GM18909 (cell line): Measurements from ENCODE around the gene GABARAP.

Experiments
- ATAC-seq: cut with Tn5 transposase; IDR thresholded peaks from one replicate; pipeline ENCODE4 v1.9.1; 2021; ENCODE audit warnings: mild to moderate bottlenecking; ENCODE audit not compliant: unreplicated experiment, poor library complexity

Gene GABARAP

DNA sequence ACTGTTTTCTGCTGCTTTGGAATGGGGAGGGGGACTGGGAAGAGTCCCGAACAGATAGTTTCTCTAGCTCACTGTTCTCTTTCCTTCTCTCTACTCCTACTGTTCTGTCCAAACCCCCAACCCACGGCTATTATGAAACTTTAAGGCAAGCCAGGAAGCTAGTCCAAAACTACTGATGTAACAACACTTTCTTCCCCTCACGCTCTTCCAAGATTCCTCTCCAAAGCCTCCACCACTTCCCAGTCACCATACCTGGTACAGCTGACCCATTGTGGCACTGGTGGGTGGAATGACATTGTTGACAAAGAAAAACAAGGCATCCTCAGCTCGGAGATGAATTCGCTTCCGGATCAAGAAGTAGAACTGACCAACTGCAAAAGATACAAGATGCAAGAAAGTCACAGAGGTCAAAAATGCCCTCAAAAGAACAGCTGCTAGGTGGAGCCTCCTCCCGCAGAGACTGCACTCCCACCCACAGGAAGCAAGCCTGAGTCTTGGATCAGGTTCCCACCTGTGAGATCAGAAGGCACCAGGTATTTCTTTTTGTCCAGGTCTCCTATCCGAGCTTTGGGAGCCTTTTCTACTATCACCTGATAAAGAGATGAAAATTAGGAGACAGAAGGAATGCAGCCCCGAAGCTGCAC lies 1.0 kb downstream of the GABARAP start:
- ATAC-seq = no peak

DNA sequence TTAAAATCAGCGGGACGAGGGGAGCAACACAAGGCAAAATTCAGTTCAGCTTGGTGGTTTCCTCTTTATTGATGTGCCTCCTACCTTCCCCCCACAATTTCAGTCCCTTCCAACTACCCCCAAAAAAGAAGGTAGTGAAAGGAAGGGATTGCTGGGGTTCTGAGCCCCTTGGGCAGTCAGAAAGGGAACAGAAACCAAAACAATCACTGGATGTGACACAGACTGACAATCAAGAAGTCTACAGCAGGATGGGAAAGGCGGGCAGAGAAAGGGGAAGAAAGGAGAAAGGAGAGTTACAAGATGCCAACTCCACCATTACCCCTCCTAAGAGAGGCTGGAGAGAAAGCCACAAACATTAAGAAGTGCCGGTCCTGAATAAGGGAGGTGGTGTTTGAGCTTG lies 1.9 kb downstream of the GABARAP start:
- ATAC-seq = no peak

DNA sequence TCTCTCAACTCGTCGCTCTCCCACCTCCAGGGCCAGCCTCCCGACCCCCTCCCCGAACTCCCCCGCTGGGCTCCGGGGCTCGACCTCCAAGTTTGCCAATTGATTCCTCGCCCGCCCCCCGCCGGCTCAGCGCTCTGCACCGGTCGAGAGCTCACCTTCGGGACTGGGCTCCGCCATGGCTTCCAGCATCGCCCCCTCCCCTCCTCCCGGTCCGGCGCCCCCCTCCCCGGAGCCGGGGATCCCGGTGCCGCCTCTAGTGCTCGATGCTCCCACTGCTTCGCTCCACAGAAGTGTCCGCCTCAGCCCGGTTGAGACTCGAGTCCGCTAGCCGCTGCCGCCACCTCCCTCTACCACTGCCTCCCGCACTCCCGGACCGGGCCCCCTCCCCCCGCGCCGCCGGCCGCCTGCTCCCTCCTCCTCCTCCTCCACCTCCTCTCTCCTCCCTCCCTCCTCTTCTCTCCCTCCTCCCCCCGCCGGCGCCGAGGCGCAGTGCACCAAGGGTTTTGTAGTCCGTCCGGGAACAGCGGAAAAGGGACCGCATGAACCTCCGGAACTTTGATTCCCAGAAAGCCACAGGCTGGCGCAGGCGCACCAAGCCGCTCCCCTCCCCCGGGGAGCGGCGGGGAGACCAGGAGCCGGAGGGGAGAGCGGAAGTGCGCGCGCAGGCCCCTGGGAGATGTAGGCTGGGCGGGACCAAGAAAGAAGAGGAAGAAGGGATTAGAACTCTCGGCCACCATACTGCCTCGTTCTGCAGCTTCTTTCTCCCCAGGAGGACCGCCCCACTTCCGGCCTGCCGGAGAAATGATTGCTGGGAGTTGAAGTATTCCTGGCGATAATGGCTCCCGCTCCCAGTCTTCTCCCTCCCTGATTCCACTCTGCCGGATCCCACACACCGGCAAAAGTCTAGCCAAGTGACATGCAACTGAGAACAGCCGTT lies 2.9 kb downstream of the GABARAP start, which contains the start of gene PHF23:
TSS of gene PHF23 (minus strand) at position 367 of the 937 bp plus-strand sequence. CDS start at position 189, 178 bp downstream.
- peak; percentile 46 for ATAC-seq

DNA sequence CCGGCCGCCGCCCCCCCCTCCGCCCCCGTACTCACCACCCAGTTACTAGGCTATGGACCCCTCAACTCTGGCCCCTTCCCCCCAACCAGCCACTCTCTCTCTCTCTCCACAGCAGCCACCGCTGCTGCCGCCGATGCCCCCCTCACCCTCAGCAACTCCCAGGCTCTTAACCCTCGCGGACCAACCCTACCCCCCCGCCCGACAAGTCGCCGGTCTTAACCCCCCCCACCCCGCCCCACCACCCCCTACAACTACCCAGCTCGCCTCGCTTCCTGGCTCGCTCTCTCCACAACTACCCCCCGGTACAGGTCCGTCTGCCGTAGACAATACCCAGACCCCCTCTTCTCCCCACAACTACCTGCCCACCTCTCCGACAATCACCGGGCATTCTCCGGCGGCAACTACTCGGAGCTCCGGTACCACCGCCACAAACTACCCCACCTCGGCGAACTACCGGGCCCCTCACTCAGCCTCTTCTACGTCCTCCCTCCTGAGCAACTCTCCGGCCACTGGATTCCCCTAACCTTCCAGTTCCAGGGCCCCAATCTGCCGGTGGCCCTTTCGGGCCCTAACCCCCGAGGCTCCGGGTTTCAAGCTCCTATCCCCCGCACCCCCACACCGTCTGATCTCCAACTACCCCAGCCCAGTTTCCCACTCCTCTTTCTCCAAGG lies 3.7 kb downstream of the GABARAP start:
- no peak for ATAC-seq

DNA sequence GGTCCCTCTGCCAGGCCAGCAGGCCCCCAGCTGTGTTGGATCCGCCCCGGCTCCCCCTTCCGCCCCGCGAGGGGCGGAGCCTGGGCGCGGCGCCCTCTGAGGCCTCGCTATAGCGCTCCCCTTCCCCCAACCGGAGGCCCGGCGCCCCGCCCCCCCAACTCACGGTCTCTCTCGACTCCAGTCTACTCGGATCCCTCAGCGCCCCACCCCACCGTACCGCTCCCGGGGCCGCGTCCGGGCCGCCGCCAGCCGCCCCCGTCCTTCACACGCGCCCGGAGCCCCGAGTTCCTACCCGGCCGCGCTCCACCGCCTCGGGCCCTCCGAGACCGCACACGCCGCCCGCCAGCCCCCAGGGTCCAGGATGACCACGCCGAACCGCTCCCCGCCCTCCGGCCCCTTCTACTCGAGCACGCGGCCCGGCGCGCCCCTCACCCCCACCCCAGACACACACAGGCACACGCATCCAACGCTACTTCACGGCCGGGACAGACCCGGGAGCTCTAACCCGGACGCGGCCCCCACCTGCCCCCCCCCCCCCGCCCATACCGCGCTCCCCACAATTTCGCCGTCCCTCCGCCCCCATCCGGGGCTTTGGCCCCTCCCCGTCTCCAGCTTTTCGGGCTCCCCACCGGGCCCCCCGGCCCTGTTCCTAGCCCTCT lies 4.4 kb downstream of the GABARAP start:
- no peak for ATAC-seq

DNA sequence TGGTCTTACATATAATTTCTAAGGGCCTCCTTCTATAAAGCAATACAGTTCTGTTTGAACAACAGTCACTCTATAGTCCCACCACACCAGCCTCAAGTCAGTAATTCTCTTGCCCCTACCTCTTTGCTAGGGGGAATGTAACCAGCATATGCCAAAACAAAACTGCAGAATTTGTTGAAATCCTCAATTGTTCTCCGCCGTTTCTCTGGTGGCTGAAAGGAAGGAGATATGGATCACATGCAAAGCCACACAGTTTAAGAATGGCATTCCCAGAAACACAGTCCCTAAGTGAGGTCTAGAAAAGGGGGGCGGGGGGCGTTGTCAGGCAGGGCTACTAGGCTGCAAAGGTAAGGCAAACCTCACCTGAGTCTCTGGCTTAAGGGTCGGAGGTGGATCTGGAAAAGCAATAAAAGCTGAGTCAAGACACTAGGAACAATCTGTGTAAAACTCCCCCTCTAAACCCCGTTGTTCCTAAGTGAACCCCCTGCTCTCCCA lies 4.9 kb downstream of the GABARAP start:
- ATAC-seq = no peak

DNA sequence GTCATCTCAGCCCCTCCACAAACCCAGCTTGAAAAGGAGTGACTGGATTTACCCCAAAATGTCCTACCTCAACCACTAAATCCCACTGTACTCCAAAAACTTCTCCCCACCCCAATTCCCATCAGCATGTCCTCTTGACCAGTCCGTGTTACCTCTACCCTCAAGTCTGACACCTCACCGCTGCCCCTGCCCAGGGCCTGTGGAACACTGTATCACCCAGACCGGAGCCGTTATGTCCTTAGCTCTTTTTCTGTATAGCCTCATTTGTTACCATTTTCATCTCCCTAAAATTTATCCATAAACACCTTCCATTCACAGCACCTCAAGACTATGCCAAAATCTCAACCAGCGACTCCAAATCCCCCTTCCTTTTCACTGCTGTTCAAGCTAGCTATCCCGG lies 5.4 kb downstream of the GABARAP start:
- ATAC-seq = no peak

DNA sequence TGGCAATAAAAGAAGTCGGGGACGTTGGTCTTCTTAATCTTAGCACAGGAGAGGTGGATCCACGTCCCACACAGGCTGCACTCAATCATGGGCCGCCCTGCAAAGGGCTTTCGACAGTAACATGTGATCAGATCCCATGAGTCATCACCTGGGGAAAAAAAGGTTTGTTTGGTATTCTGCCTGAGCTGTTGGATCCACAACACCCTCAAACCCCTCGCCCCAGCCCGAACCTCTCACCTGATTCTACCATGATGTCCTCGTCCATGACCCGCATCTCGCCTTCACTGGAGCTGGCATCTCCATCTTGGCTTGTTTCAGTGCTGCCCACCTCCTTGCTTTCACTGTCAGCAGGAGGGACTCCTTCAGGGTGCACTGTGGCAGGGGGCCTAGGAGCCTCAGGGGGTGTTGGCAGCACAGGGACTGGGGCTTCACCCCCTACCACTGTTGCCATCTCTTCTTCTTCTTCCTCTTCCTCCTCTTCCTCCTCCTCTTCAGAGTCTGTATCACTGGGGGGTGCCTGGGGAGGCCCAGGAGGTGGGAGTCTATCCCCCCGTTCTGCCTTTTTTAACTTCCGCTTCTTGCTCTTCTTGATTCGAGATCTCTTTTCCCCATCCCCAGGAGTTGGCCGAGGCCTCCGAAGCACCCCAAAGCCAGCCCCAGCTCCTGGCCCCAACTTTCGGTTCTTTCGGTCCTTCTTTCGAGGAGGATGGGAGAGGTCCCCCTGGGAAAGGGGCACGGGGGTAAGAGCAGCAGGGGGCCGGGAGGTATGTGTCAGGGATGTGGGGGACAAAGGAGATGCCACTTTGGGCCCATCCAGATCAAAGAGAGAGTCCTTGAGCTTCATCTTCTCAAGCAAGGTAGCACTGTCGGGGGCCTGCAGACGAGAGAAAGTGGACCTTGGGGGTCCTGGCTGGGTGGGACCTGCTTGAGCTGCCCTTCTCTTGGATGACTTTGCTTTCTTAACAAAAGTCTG lies 6.3 kb downstream of the GABARAP start:
- ATAC-seq = no peak

DNA sequence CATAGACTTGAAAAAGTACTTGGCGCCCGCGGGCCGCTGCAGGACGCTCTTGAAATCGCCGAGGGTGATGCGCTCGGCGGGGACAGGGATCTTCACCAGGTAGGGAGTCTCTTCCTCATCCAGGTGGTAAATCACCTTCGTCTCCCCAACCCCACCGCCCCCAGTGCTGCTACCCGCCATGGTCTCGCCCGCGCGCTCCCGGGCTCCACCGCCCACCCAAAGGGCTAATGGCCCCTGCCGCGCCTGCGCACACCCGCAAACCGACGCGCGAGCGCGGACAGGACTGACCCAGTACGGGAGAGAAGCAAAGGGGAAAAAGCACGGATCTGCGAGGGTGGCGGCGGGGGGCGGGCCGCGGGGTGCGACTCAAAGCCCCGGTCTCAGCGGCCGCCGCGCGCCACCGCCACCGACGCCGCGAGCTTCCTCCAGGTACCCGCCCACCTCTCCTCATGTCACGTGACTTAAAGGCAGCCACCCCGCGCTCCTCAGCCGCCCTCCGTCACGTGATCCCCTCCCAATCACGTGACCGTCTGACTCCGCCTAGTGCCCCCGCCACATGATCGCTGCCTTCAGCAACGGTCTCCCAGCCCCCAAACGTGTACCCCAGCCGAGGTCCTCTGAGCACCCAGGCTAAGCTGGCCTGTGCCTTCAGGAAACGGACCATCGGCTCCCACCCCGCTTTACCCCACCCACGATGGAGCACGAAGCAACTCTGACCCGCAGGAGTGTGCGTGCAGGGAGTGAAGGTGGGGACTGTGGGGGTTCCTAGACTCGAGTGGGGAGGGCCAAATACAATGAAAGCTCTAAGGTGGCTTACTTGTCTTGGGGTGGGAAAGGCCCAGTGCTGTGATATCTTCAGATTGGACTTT lies 7.9 kb downstream of the GABARAP start, which contains the start of gene DVL2:
TSS of gene DVL2 (minus strand) at position 435 of the 869 bp plus-strand sequence. CDS start at position 180, 255 bp downstream.
- peak; percentile 60 for ATAC-seq

DNA sequence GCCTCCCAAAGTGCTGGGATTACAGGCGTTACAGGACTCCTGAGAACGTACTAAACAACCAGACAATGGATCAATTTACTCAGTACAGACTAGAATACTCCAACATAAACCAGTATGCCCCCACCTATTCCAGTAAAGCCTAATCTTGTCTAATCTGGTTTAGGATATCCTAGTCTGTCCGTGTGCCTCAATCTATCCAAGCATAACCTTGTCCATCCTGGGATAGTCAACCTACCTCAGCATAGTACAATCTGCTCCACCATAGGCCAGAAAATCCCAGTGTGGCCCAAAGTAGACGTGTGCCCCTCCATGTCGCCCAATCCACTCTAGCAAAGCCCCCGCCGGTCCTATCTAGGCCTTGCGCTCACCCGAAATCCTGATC lies 8.6 kb downstream of the GABARAP start:
- no peak for ATAC-seq

DNA sequence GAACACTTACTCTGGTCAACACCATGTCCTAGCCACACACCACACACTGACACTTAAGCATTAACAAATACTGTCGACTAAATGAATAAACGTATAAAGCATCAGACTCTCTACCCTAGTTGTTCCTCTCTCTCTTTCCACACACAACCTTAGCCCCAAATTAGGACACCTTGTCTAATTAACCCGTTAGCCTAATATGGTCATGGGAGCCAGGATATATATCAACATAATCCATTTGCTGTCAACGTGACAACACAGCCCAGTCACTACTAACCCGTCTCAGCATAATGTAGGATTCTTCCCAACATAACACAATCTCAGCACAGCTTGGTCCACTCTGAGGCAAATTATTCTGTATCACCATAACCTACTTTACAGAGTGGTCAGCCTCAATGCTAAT lies 10.1 kb downstream of the GABARAP start:
- ATAC-seq = no peak

DNA sequence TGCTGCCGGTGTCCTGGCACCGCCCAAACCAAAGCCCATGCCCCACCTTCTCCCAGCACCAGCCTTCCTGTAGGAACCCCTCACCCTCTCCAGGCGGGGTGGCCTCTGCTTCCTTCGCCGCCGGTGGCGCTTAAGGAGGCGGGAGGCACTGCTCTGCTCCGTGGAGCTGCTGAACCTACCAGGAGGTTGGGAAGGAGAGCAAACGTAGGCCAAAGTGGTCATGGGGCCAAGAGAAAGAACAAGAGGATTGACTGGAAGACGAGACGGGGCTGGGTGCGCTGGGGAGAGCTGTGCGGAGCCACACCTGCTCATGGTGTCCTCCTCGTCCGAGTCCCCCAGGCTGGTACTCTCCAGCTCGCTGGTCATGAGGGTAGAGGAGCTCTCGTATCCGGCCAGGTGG lies 12.7 kb downstream of the GABARAP start:
- ATAC-seq = no peak

DNA sequence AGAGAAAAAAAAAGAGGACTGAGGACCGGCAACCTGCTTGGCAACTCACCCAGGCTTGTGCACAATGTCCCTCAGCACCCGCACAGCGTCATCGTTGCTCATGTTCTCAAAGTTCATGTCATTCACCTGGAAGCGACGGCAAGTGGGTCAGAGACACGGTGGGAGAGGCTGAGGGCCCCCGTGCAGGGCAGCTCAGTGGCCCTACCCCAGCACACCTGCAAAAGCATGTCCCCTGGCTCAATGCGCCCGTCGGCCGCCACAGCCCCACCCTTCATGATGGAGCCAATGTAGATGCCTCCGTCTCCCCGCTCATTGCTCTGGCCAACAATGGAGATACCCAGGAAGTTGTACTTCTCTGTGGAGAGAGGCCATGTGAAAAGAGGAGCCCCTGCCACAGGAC lies 13.3 kb downstream of the GABARAP start:
- no peak for ATAC-seq

DNA sequence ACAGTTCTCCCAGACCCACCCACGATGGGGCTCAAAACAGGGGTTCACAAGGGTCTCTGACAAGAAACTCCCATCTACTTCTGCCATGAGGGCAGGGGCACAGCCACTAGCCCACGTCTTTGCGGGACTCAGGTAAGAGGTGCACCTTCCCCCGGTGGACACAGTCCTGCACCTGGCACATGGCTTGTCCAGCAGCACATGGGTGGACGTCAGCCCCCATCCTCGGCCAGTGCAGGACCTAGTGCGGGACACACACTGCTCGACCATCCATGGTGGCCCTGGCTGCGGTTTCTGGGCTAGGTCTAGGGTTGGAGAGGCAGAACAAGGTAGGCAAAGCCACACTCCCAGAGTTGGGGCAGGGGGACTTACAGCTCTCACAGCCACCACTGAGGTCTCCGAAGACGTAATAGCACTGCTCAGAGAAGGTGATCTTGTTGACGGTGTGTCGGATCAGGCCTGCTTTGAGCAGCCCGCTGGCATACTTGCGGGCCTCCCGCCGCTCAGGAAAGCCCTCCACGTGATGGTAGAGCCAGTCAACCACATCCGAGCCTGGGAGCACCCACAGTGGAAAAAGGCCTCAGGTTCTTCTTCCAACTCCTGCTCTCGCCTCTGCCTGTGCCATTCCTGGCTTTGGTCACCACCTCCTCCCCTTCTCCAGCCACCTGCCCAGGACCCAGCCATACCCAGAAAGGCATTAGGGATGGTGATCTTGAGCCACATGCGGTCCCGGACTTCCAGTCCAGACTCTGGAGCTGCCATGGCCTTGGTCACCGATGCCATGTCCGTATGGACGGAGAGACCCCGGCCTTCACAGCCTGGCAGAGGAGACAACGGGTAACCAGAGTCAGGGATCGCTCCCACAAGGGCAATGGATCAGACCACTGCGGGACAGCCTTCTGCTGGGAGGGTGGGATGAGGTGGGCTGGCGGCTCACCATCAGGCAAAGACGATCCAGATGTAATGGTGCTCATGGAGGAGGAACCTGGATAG lies 15.2 kb downstream of the GABARAP start:
- ATAC-seq = no peak

DNA sequence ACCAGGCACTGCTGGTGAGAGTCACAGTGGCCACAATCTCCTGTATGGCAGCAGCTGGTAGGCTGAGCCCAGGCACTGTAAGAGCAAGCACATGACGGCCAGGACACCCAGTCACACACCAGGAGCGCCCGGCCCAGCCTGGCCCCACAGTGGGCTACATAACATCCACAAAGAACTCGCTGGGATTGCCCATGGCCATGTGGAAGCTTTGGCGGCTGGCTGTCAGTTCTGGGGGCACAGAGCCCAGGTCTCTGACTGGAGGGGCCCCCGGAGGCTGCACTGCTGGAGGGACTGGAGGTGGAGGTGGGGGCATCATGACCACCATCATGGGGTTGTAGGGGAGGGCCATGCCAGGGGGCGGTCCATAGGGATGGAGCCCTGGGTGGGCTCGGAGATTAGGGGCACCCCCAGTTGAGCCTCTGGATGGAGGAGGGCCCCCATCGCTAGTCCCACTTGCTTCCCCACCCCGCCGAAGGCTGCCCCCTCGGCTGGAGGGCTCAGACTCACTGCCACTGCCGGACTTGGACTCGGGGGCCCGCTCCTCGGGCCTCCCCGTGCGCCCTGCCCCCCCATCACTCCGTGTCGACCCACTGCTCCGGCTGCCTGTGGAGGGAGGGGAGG lies 16.4 kb downstream of the GABARAP start:
- ATAC-seq = no peak

DNA sequence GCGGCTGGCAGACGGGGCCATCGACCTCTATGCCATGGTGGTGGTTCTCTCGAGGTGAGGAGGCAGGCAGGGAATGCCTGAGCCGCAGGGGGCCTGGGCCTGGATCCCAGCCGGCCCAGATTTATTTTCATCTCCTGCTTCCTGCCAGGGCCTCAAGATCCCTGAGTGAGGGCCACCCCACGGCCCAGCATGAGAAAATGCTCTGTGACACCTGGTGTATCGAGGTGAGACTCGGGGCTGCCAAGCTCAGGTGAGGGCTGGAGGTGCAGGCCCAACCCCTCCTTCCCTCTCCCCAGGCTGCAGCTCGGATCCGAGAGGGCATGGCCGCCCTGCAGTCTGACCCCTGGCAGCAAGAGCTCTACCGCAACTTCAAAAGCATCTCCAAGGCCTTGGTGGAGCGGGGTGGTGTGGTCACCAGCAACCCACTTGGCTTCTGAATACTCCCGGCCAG lies 17.6 kb downstream of the GABARAP start:
- no peak for ATAC-seq
